CD4-positive, alpha-beta T cell (primary cell): ENCODE data around the gene C1orf35. TPM values are rescaled to one million over a fixed set of nuclear protein-coding genes. Genes with fewer than 3 reads are reported as not detected.

Experiments used
- ATAC-seq: fragments of 200-7000 bp; cut with Tn5 transposase; one replicate; pipeline ENCODE4 v1.10.0; 2022; ENCODE audit warnings: mild to moderate bottlenecking; ENCODE audit not compliant: poor library complexity
- CTCF ChIA-PET: fragments of 350-600 bp; sonication (Branson Sonifier 250); formaldehyde crosslinking; loops from one replicate; lab custom pipeline; 2021; ENCODE audit warnings: antibody characterized with exemption, inconsistent platforms; lab: Charles Lee
- POLR2A ChIA-PET: fragments of 350-600 bp; sonication (Branson Sonifier 250); formaldehyde crosslinking; loops from one replicate; lab custom pipeline; 2021; ENCODE audit warnings: antibody characterized with exemption, inconsistent platforms; lab: Charles Lee
- DNase-seq, 14 experiments: peaks; one replicate each; pipeline ENCODE4 v3.0.0-alpha.2; 2013 to 2020; ENCODE audit warnings: mixed read lengths in 2 of 14
- H3K27ac ChIP-seq, 2 donors: one replicate each; pipeline versions ENCODE4 v1.5.1 to v1.7.0; 2013; ENCODE audit warnings: low read length in 2 of 2, low read depth in 1 of 2, mild to moderate bottlenecking in 1 of 2
- H3K27me3 ChIP-seq, 2 experiments: 1 replicate in 1 of 2; 2 replicates in 1 of 2; pipeline versions ENCODE4 v1.6.1 to v1.7.0; 2013; ENCODE audit warnings: low read length in 2 of 2, control low read depth in 1 of 2, mild to moderate bottlenecking in 1 of 2, moderate library complexity in 1 of 2; ENCODE audit not compliant: insufficient read depth in 2 of 2, control insufficient read depth in 1 of 2
- H3K36me3 ChIP-seq: one replicate; pipeline ENCODE4 v1.6.1; 2013; ENCODE audit warnings: low read length, control low read depth; ENCODE audit not compliant: insufficient read depth
- H3K4me1 ChIP-seq: one replicate; pipeline ENCODE4 v1.6.1; 2013; ENCODE audit warnings: low read length, control low read depth; ENCODE audit not compliant: insufficient read depth
- H3K4me3 ChIP-seq: one replicate; pipeline ENCODE4 v1.5.1; 2013; ENCODE audit warnings: mild to moderate bottlenecking, low read length, moderate library complexity
- H3K9me3 ChIP-seq, 2 experiments: 1 replicate in 1 of 2; 2 replicates in 1 of 2; pipeline versions ENCODE4 v1.6.1 to v1.7.0; 2013; ENCODE audit warnings: low read length in 2 of 2, mild to moderate bottlenecking in 2 of 2, control low read depth in 1 of 2, moderate library complexity in 1 of 2; ENCODE audit not compliant: control insufficient read depth in 1 of 2, insufficient read depth in 1 of 2
- H3K27ac Mint-ChIP-seq: one replicate; pipeline ENCODE4 v1.8.0; 2020; ENCODE audit warnings: mixed read lengths
- H3K27me3 Mint-ChIP-seq: one replicate; pipeline ENCODE4 v1.8.0; 2021; ENCODE audit warnings: mixed read lengths
- H3K36me3 Mint-ChIP-seq: one replicate; pipeline ENCODE4 v1.8.0; 2021; ENCODE audit warnings: low read depth, mixed read lengths
- H3K4me1 Mint-ChIP-seq: one replicate; pipeline ENCODE4 v1.8.0; 2021; ENCODE audit warnings: low read depth, mixed read lengths
- H3K4me3 Mint-ChIP-seq: one replicate; pipeline ENCODE4 v1.8.0; 2020; ENCODE audit warnings: mild to moderate bottlenecking, mixed read lengths
- H3K9me3 Mint-ChIP-seq: one replicate; pipeline ENCODE4 v1.8.0; 2020; ENCODE audit warnings: mixed read lengths
- intact Hi-C, 2 experiments: fragments of 100-400 bp; cut with DNase I in 1 of 2; cut with micrococcal nuclease in 1 of 2; formaldehyde crosslinking; loops; one replicate each; pipeline versions ENCODE4 v1.15.1 to v1.9.0; 2023 to 2025; cut with DNase I, micrococcal nuclease
- total RNA-seq, 174 experiments: library from RNA in 2 of 174; stranded (reverse) in 2 of 174; gene quantifications; one replicate each; pipeline ENCODE4 v1.2.3 and lab custom pipeline; 2021 to 2026
- TF ChIP-seq, protein P1 (sequence below): fragments of 200-600 bp; IDR thresholded peaks from one replicate; pipeline ENCODE4 v1.8.0; 2022; ENCODE audit warnings: antibody characterized with exemption, mild to moderate bottlenecking

Gene C1orf35
- total RNA-seq, 2 experiments from 2014 or later = 36.6 to 40.3 TPM

DNA sequence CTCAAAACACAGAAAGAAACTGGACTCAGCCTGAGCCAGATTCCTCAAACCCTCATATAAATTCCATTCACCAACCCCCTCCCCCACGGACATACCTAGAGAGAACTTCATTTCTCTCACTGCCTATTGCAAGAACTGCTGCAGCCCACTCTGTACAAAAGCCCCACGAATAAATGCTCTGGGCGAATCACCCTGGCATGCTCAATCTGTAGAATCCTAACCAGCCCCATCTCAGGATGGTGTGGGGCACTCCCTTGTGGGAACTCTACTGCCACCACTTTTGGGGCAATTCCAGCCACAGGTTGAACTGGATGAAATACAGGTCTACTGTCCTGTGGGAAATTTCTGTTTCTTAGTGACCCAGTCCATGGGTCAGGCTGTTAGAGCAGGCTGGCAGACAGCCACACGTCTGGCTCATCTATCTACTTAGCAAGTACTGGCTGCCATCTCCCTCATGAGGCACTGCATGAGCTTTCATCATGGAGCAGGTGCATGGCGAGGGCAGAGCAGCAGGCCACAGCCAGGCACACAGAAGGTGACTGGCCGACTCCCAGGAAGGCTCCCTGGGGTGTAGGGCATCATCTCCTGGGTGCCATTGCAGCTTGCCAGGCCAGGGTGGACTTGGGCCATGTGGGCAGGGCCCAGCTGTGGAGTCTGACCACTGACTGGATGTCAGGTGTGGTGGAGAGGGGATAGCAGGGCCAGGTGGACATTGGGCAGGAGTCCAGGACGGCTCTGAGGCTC, 1.6 kb upstream of the C1orf35 start:
- H3K4me1 ChIP-seq = peaks cover 51% of the 10 kb centered on the region

DNA sequence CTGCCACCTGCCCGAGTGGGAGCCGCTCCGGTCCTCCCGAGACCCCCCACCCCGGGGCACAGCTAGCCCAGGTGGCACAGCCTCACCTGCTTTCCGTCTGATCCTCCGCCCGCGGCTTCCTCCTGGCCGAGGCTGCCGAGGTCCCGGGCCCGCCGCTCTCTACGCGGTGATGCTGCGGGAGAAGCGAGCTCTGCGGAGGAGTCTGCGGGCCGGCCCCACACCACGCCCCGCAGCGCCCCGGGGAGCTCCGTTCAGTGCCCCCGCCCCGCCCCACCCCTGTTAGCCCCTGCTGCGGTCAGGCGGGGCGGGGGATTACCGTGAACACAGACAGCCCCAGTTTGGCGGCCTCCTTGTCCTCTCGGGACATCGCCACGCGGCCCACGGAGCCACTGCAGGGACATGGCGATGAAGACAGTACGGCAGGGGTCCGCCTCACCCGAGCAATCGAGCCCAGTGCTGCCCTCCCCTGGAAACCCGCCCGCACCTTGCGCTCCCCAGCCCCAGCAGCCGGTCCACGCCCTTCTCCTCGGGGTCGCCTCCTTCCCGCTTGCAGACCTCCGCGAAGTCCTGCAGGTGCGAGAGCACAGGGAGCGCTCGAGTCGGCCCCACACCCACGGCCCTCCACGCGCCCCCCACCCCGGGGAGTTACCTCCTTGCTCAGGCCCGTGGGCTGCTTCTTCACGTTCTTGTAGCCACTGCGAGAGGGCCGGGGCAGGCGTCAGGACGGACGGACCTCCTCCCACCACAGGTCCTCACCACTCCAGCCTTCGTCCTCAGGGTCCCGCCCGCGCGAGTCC, 933 bp downstream of the C1orf35 start:
- H3K4me1 Mint-ChIP-seq = peaks cover 32% of the 10 kb centered on the region
- peak overlapping the region; percentile 51 to 69 for H3K27ac ChIP-seq
- ChIA-PET CTCF (interaction anchor here (0.9 to 1.2 kb wide), 3 partner anchors 15 to 63 kb away, joined by 3 to 6 read pairs (median 3); partner anchors contain the start of gene IBA57), POLR2A (interaction anchor here (0.7 to 6.9 kb wide), 5 partner anchors 15 to 538 kb away, joined by 3 to 44 read pairs (median 5); partner anchors contain the start of genes ARF1 and IBA57)
- peaks cover 63% of the 10 kb centered on the region for H3K36me3 Mint-ChIP-seq
- peaks cover 32% of the 10 kb centered on the region for H3K4me1 ChIP-seq
- peak overlapping the region; percentile 83 for H3K4me3 ChIP-seq
- no peaks in the 10 kb centered on the region for H3K27me3 ChIP-seq
- no peaks in the 10 kb centered on the region for H3K9me3 Mint-ChIP-seq
- DNase-seq (peak; percentile 41 to 88 (median 57)), ATAC-seq (peak; percentile 56)
- H3K27me3 Mint-ChIP-seq = no peaks in the 10 kb centered on the region
- H3K9me3 ChIP-seq = no peaks in the 10 kb centered on the region
- intact Hi-C loops = loop anchor here (2.0 to 10.0 kb wide), 4 partner anchors 43 to 367 kb away; partner anchors contain the start of genes JMJD4 (in 1 of the 2), SNAP47 (in 1 of the 2) and TRIM11 (in 1 of the 2)
- H3K36me3 ChIP-seq = peaks cover 57% of the 10 kb centered on the region
- peak overlapping the region; percentile 88 for H3K4me3 Mint-ChIP-seq
- peak overlapping the region; percentile 87 for H3K27ac Mint-ChIP-seq
- TF ChIP-seq, protein P1, sequence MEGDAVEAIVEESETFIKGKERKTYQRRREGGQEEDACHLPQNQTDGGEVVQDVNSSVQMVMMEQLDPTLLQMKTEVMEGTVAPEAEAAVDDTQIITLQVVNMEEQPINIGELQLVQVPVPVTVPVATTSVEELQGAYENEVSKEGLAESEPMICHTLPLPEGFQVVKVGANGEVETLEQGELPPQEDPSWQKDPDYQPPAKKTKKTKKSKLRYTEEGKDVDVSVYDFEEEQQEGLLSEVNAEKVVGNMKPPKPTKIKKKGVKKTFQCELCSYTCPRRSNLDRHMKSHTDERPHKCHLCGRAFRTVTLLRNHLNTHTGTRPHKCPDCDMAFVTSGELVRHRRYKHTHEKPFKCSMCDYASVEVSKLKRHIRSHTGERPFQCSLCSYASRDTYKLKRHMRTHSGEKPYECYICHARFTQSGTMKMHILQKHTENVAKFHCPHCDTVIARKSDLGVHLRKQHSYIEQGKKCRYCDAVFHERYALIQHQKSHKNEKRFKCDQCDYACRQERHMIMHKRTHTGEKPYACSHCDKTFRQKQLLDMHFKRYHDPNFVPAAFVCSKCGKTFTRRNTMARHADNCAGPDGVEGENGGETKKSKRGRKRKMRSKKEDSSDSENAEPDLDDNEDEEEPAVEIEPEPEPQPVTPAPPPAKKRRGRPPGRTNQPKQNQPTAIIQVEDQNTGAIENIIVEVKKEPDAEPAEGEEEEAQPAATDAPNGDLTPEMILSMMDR = peak; percentile 30

More for the DNA sequence above, 1.6 kb upstream of the C1orf35 start:
- peak in 1 of 14 experiments; percentile 16 for DNase-seq
- Histone ChIP-seq H3K27me3 (no peaks in the 10 kb centered on the region), H3K9me3 (no peaks in the 10 kb centered on the region), H3K27ac (no peak overlapping the region), H3K36me3 (peaks cover 39% of the 10 kb centered on the region), H3K4me3 (no peak overlapping the region)
- TF ChIP-seq, protein P1 = no peak
- CTCF ChIA-PET = no interaction called here
- peak overlapping the region; percentile 96 for H3K4me3 Mint-ChIP-seq
- H3K9me3 Mint-ChIP-seq = no peaks in the 10 kb centered on the region
- no peak for ATAC-seq
- no peaks in the 10 kb centered on the region for H3K27me3 Mint-ChIP-seq
- POLR2A ChIA-PET = no interaction called here
- H3K36me3 Mint-ChIP-seq = peaks cover 44% of the 10 kb centered on the region
- intact Hi-C loops = loop anchor here (10.0 kb wide), 3 partner anchors 110 to 370 kb away; partner anchors contain the start of genes JMJD4 (in 1 of the 2), SNAP47 (in 1 of the 2) and TRIM11 (in 1 of the 2)
- H3K27ac Mint-ChIP-seq = peak overlapping the region; percentile 84
- peaks cover 42% of the 10 kb centered on the region for H3K4me1 Mint-ChIP-seq

DNA sequence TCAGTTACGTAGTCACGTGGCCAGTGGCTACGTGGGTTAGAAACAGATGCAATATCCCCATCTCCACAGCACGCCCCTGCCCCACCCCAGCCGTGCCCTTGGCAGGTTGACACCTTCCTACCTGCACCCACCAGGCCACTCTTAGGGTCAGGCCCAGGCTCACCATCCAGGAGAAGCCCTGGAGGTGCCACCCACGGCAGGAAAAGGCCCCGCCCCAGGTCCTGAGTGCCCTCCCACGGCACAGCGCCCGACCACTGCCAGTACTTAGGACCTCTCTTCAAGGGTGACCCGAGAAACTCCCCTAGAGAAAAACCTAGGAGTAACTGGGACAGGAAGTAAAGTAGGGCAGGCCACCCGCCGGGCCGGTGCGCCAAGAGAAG, 1.5 kb downstream of the C1orf35 start:
- Mint-ChIP-seq H3K9me3 (no peaks in the 10 kb centered on the region), H3K36me3 (peaks cover 64% of the 10 kb centered on the region), H3K4me1 (peaks cover 32% of the 10 kb centered on the region), H3K27ac (peak overlapping the region; percentile 87), H3K4me3 (peak overlapping the region; percentile 88), H3K27me3 (no peaks in the 10 kb centered on the region)
- no peak for ATAC-seq
- TF ChIP-seq, protein P1 = no peak
- ChIA-PET POLR2A (interaction anchor here (0.7 to 6.9 kb wide), 5 partner anchors 15 to 537 kb away, joined by 3 to 44 read pairs (median 5); partner anchors contain the start of genes ARF1 and IBA57), CTCF (interaction anchor here (0.9 to 1.2 kb wide), 3 partner anchors 14 to 64 kb away, joined by 3 to 6 read pairs (median 3); partner anchors contain the start of gene IBA57)
- Histone ChIP-seq H3K4me3 (peak overlapping the region; percentile 83), H3K9me3 (no peaks in the 10 kb centered on the region), H3K4me1 (peaks cover 35% of the 10 kb centered on the region), H3K27me3 (no peaks in the 10 kb centered on the region), H3K36me3 (peaks cover 58% of the 10 kb centered on the region), H3K27ac (peak overlapping the region; percentile 51 to 69)
- peak in 3 of 14 experiments; percentile 28 to 44 (median 31) for DNase-seq
- intact Hi-C loops = loop anchor here (10.0 kb wide), 3 partner anchors 107 to 367 kb away; partner anchors contain the start of genes JMJD4 (in 1 of the 2), SNAP47 (in 1 of the 2) and TRIM11 (in 1 of the 2)
